Vagina (tissue), 2 donors: ENCODE results near the gene ATP1A3. TPM values are rescaled to one million over a fixed set of nuclear protein-coding genes. Genes with fewer than 3 reads are reported as not detected.

ENCODE experiments used
- DNase-seq, 2 donors: peaks; one replicate each; pipeline ENCODE4 v3.0.0-alpha.2; 2017; ENCODE audit errors: extremely low spot score in 2 of 2
- H3K27ac ChIP-seq: fragments of 200-600 bp; sonication (generic); one replicate; pipeline ENCODE4 v1.5.1; 2019
- H3K27me3 ChIP-seq: fragments of 200-600 bp; sonication (generic); one replicate; pipeline ENCODE4 v1.5.1; 2019
- H3K36me3 ChIP-seq, 2 donors: fragments of 200-600 bp; sonication (generic); one replicate each; pipeline ENCODE4 v1.5.1; 2017 to 2019
- H3K4me1 ChIP-seq: fragments of 200-600 bp; sonication (generic); one replicate; pipeline ENCODE4 v1.5.1; 2019
- H3K4me3 ChIP-seq, 2 donors: fragments of 200-600 bp; sonication (generic); 1 replicate in 1 of 2; 2 replicates in 1 of 2; pipeline ENCODE4 v1.5.1; 2016 to 2019
- H3K9me3 ChIP-seq: fragments of 200-600 bp; sonication (generic); one replicate; pipeline ENCODE4 v1.5.1; 2019
- CTCF ChIP-seq, 3 experiments: fragments of 450-650 bp in 2 of 3; fragments of 200-600 bp in 1 of 3; sonication (generic) in 1 of 3; IDR thresholded peaks; one replicate each; pipeline ENCODE4 v1.5.1; 2017 to 2019; ENCODE audit warnings: antibody characterized with exemption in 3 of 3, mild to moderate bottlenecking in 2 of 3, moderate library complexity in 2 of 3
- POLR2A ChIP-seq, 2 donors: fragments of 450-650 bp; IDR thresholded peaks; one replicate each; pipeline ENCODE4 v1.6.1; 2017; ENCODE audit warnings: antibody characterized with exemption in 2 of 2, mild to moderate bottlenecking in 2 of 2, moderate library complexity in 2 of 2
- POLR2AphosphoS5 ChIP-seq, 2 donors: sonication (generic); formaldehyde crosslinking; IDR thresholded peaks; one replicate each; pipeline ENCODE4 v1.9.0; 2017; ENCODE audit warnings: antibody characterized with exemption in 2 of 2, mild to moderate bottlenecking in 2 of 2, low read depth in 1 of 2; ENCODE audit not compliant: insufficient read depth in 1 of 2
- intact Hi-C: fragments of 100-400 bp; cut with DNase I; formaldehyde crosslinking; loops from one replicate; pipeline ENCODE4 v1.15.1; 2023
- total RNA-seq: library from RNA; depleted of rRNA; stranded (reverse); fragments of >200 nt; gene quantifications from one replicate; pipeline ENCODE4 v1.2.3, GENCODE V29; 2016

Gene ATP1A3
- total RNA-seq, 1 donor from 2014 or later = 4.7 TPM

GRCh38 chr19:41918653-41919244 lies 75.3 kb downstream of the ATP1A3 start:
- Histone ChIP-seq H3K4me3 (no peak overlapping the region), H3K27ac (no peak overlapping the region), H3K27me3 (peaks cover 12% of the 10 kb centered on the region), H3K4me1 (peaks cover 4% of the 10 kb centered on the region), H3K36me3 (no peaks in the 10 kb centered on the region), H3K9me3 (no peaks in the 10 kb centered on the region)
- no peak for DNase-seq
- intact Hi-C loops = no loop called here
- TF ChIP-seq POLR2AphosphoS5 (IDR thresholded peaks at IDR 0.05; ENCODE audit: insufficient read depth in 1 of 2, low read depth in 1 of 2) (no peak), POLR2A (IDR thresholded peaks at IDR 0.05) (no peak), CTCF (IDR thresholded peaks at IDR 0.05) (no peak)

GRCh38 chr19:41918095-41918494 lies 75.9 kb downstream of the ATP1A3 start:
- peaks cover 12% of the 10 kb centered on the region for H3K27me3 ChIP-seq
- H3K4me1 ChIP-seq = peaks cover 9% of the 10 kb centered on the region
- H3K9me3 ChIP-seq = no peaks in the 10 kb centered on the region
- intact Hi-C loops = no loop called here
- no peak for DNase-seq
- H3K36me3 ChIP-seq = no peaks in the 10 kb centered on the region
- H3K27ac ChIP-seq = no peak overlapping the region
- TF ChIP-seq POLR2AphosphoS5 (IDR thresholded peaks at IDR 0.05; ENCODE audit: insufficient read depth in 1 of 2, low read depth in 1 of 2) = no peak
- no peak for TF ChIP-seq POLR2A (IDR thresholded peaks at IDR 0.05)
- no peak for TF ChIP-seq CTCF (IDR thresholded peaks at IDR 0.05)
- no peak overlapping the region for H3K4me3 ChIP-seq

GRCh38 chr19:41917676-41918075 lies 76.4 kb downstream of the ATP1A3 start:
- H3K27me3 ChIP-seq = peaks cover 12% of the 10 kb centered on the region
- no peak overlapping the region for H3K4me3 ChIP-seq
- no peak for DNase-seq
- peaks cover 14% of the 10 kb centered on the region for H3K4me1 ChIP-seq
- H3K36me3 ChIP-seq = no peaks in the 10 kb centered on the region
- no peaks in the 10 kb centered on the region for H3K9me3 ChIP-seq
- H3K27ac ChIP-seq = no peak overlapping the region
- TF ChIP-seq POLR2A (IDR thresholded peaks at IDR 0.05) (no peak), POLR2AphosphoS5 (IDR thresholded peaks at IDR 0.05; ENCODE audit: insufficient read depth in 1 of 2, low read depth in 1 of 2) (no peak), CTCF (IDR thresholded peaks at IDR 0.05) (no peak)
- intact Hi-C loops = no loop called here

Other genes with a start within 250 kb of the ATP1A3 start
- 6.9 TPM for gene CEACAM6, start 238.7 kb downstream of the ATP1A3 start, total RNA-seq
- not detected for gene CEACAM3, start 197.6 kb downstream of the ATP1A3 start, total RNA-seq
- not detected for gene LYPD4, start 149.5 kb downstream of the ATP1A3 start, total RNA-seq
- not detected for gene DMRTC2, start 149.2 kb downstream of the ATP1A3 start, total RNA-seq
- gene RPS19, start 134.0 kb downstream of the ATP1A3 start, total RNA-seq = 1,554 TPM
- gene CD79A, start 117.0 kb downstream of the ATP1A3 start, total RNA-seq = not detected
- 114 TPM for gene ARHGEF1, start 111.0 kb downstream of the ATP1A3 start, total RNA-seq
- 0.49 TPM for gene ERFL, start 65.8 kb downstream of the ATP1A3 start, total RNA-seq
- gene RABAC1, start 34.9 kb downstream of the ATP1A3 start, total RNA-seq = 263 TPM
- 2.5 TPM for gene GRIK5, start 76.0 kb upstream of the ATP1A3 start, total RNA-seq
- 26.5 TPM for gene ZNF574, start 81.9 kb upstream of the ATP1A3 start, total RNA-seq
- 0.74 TPM for gene POU2F2, start 138.2 kb upstream of the ATP1A3 start, total RNA-seq
- 25.3 TPM for gene DEDD2, start 223.4 kb upstream of the ATP1A3 start, total RNA-seq
- gene ZNF526, start 226.1 kb upstream of the ATP1A3 start, total RNA-seq = 6.1 TPM
- 21.1 TPM for gene GSK3A, start 248.4 kb upstream of the ATP1A3 start, total RNA-seq